Pancreas (tissue), 10 donors: ENCODE measurements around the gene EXOC4. TPM values are rescaled to one million over a fixed set of nuclear protein-coding genes. Genes with fewer than 3 reads are reported as not detected.
A peak's percentile ranks its signal among the peaks of the same experiment; 100 is the strongest.

ENCODE experiments used
- ATAC-seq, 4 donors: fragments of 200-7000 bp; cut with Tn5 transposase; one replicate each; pipeline versions ENCODE4 v1.8.0 to v1.9.1; 2020; ENCODE audit warnings: mild to moderate bottlenecking in 4 of 4, moderate library complexity in 4 of 4
- DNase-seq, 6 donors: peaks; one replicate each; pipeline ENCODE4 v3.0.0-alpha.2; 2020
- FAIRE-seq: peaks from 2 replicates; lab custom pipeline; 2012; peaks lifted over from hg19 to GRCh38; lab: Jason Lieb, UNC
- H3K27ac ChIP-seq, 4 donors: fragments of 200-600 bp; sonication (generic); 1 replicate in 3 of 4; 2 replicates in 1 of 4; pipeline versions ENCODE4 v1.5.0 to v1.8.0; 2020
- H3K27me3 ChIP-seq, 4 donors: fragments of 200-600 bp; one replicate each; pipeline ENCODE4 v1.8.0; 2021
- H3K36me3 ChIP-seq, 3 donors: fragments of 200-600 bp; sonication (generic) in 1 of 3; one replicate each; pipeline versions ENCODE4 v1.5.0 to v1.8.0; 2020 to 2021
- H3K4me1 ChIP-seq, 3 donors: fragments of 200-600 bp; one replicate each; pipeline ENCODE4 v1.8.0; 2021
- H3K4me3 ChIP-seq, 4 donors: fragments of 200-600 bp; sonication (generic) in 2 of 4; one replicate each; pipeline versions ENCODE4 v1.5.0 to v1.8.0; 2020 to 2021
- H3K9me3 ChIP-seq, 4 donors: fragments of 200-600 bp; one replicate each; pipeline ENCODE4 v1.8.0; 2021
- CTCF ChIP-seq, 4 donors: fragments of 200-600 bp; sonication (generic) in 3 of 4; IDR thresholded peaks; one replicate each; pipeline versions ENCODE4 v1.5.0 to v1.8.0; 2021; ENCODE audit warnings: antibody characterized with exemption in 4 of 4
- WGBS, 2 donors: extraction: QIAGEN DNeasy Blood & Tissue Kit; methylation state at CpG; one replicate each; pipeline ENCODE4 v1.1.7; 2013; 5-methylcytosine and 5-hydroxymethylcytosine counted together
- intact Hi-C, 3 donors: fragments of 100-400 bp; cut with DNase I; formaldehyde crosslinking; loops; one replicate each; pipeline versions ENCODE4 v1.11.1 to v1.14.2; 2022
- polyA plus RNA-seq, 2 donors: library from polyadenylated mRNA; stranded (reverse); fragments of 200-250 nt; gene quantifications; one replicate each; pipeline ENCODE4 v1.2.3, GENCODE V29; 2013
- total RNA-seq, 6 donors: library from RNA; stranded (reverse); fragmentation: NEBNext Ultra II Directional in 4 of 6; extraction: Animal tissue kit (Norgen Biotek cat#: 25700) in 4 of 6; gene quantifications; one replicate each; pipeline versions ENCODE4 v1.2.1 to v1.2.4, GENCODE V29; 2021 to 2023
- donor health status: healthy with polysubstance abuse.
- donor health status: DM: no; HTN: no; CAD: no; lungs with moderate emphysema.
- donor health status: DM: no; HTN: no; CAD: no.
- donor health status: control.
- donor health status: control.
- donor health status: Bipolar disorder and iron deficiency.
- donor health status: DM: yes; HTN: yes; CAD: no.
- donor health status: DM: no; HTN: no; CAD: no.
- donor health status: DM: no; HTN: no; CAD: no.
- donor health status: DM: yes; HTN: yes; CAD: no.

The EXOC4 gene
- total and polyA plus RNA-seq, 8 donors: 13.4 to 81.2 (median 53.8) TPM

DNA sequence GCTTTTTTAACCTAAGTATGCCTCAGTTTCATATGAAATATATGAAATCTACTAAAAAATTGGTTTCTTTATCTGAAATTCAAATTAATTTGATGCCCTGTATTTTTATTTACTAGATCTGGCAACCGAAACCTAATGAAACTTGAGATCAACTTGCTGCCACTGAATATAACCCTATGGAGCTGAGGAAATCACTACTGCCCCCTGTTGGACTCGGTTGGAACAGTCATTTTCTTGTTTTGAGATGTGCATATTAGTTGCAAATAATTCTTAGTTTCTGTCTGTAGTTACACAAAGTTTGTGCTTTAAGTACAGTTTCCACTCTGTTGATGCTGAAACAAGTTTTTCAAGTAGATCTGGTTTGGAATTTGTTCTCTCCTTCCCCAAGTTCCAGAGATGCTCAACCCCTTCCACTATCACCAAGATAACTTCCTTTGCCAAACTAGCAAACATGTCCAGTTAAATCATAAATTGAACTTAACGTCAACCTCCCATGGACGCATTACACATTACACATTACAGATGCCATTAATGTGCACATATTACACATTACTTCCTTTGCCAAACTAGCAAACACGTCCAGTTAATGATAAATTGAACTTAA lies 22.2 kb upstream of the EXOC4 start:
- FAIRE-seq (no peak), DNase-seq (peak in 3 of 6 donors; percentile 20 to 68 (median 23)), ATAC-seq (peak; percentile 76 to 94 (median 84))
- Histone ChIP-seq H3K4me1 (no peaks in the 10 kb centered on the region), H3K9me3 (no peaks in the 10 kb centered on the region), H3K27me3 (no peaks in the 10 kb centered on the region), H3K27ac (no peak overlapping the region), H3K36me3 (no peaks in the 10 kb centered on the region), H3K4me3 (no peak overlapping the region)
- WGBS, 2 donors: 12 to 13% methylated on average over 5 of the region's 5 CpGs
- intact Hi-C loops: no loop called here
- peak; percentile 27 to 79 (median 68) for TF ChIP-seq CTCF (IDR thresholded peaks at IDR 0.05)

GRCh38 chr7:133233142-133233541 lies 19.7 kb upstream of the EXOC4 start:
- 94 to 97% methylated on average over 9 of the region's 9 CpGs for WGBS, 2 donors
- intact Hi-C loops: no loop called here
- FAIRE-seq: no peak
- no peaks in the 10 kb centered on the region for H3K36me3 ChIP-seq
- no peak for DNase-seq
- no peaks in the 10 kb centered on the region for H3K4me1 ChIP-seq
- ATAC-seq: no peak
- H3K27me3 ChIP-seq: no peaks in the 10 kb centered on the region
- no peak overlapping the region for H3K4me3 ChIP-seq
- TF ChIP-seq CTCF (IDR thresholded peaks at IDR 0.05): no peak
- no peak overlapping the region for H3K27ac ChIP-seq
- H3K9me3 ChIP-seq: no peaks in the 10 kb centered on the region

- DNase-seq: no peak
- Histone ChIP-seq H3K27me3 (no peaks in the 10 kb centered on the region), H3K4me1 (peaks cover 0 to 8% (median 6%) of the 10 kb centered on the region in 3 donors), H3K36me3 (no peaks in the 10 kb centered on the region), H3K9me3 (no peaks in the 10 kb centered on the region), H3K27ac (no peak overlapping the region), H3K4me3 (no peak overlapping the region)
- 66 to 68% methylated on average over 4 of the region's 4 CpGs for WGBS, 2 donors
- TF ChIP-seq CTCF (IDR thresholded peaks at IDR 0.05): no peak
- no peak for ATAC-seq
- intact Hi-C loops: no loop called here
- FAIRE-seq: no peak
These were observed 17.7 kb upstream of the EXOC4 start for GRCh38 chr7:133234961-133235875.

DNA sequence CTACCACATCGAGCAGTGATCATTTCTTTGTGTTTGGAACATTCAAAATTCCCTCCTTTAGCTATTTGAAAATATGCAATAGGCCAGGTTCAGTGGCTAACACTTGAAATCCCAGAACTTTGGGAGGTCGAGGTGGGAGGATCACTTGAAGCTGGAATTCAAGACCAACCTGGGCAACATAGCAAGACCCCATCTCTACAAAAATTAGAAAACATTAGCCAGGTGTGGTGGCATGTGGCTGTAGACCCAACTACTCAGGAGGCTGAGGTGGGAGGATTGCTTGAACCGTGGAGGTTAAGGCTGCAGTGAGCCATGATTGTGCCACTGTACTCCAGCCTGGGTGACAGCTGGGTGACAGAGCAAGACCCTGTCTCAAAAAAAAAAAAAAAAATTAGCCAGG lies 15.3 kb upstream of the EXOC4 start:
- Histone ChIP-seq H3K4me1 (peaks cover 0 to 8% (median 6%) of the 10 kb centered on the region in 3 donors), H3K9me3 (no peaks in the 10 kb centered on the region), H3K4me3 (no peak overlapping the region), H3K36me3 (no peaks in the 10 kb centered on the region), H3K27ac (no peak overlapping the region), H3K27me3 (no peaks in the 10 kb centered on the region)
- ATAC-seq: no peak
- intact Hi-C loops: no loop called here
- 85 to 92% methylated on average over 3 of the region's 3 CpGs for WGBS, 2 donors
- no peak for FAIRE-seq
- no peak for TF ChIP-seq CTCF (IDR thresholded peaks at IDR 0.05)
- DNase-seq: no peak
